Measurements from ENCODE around the gene NAT14. TPM values are rescaled to one million over a fixed set of nuclear protein-coding genes. Genes with fewer than 3 reads are reported as not detected.
A peak's percentile ranks its signal among the peaks of the same experiment; 100 is the strongest.

The NAT14 gene
- total RNA-seq, 1 experiment from 2014 or later, result 87.7 TPM

DNA sequence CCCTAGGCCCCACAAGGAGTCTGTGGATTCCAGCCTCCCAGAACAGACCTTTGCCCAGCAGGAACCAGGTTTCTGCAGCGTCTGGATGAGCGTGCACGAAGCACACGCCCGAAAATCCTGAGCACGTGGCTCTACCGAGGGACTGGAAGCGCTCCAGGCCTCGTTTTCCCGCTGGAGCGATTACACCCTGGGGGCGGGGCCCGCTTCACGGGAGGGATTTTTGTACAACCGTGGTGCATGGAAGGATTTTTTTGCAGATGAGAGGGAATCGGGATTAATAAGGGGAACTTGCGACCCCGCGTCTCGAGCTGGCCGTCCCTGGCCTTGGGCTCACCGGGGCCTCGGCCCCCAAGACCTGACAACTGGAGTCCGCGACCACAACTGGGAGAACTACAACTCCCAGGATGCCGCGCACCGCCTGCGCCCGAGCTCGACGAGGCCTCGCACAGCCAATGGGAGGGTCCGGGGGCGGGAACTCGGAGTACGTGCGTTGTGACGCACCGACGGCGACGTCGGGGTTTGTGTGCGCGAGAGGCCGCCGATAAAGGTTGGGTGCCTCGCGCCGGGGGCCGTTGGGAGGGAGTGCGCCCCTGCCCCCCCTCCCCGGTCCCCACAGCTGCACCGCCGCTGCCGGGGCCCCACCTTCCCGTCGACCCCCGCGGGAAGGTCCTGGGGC is 8.8 kb upstream of the NAT14 start, which contains the start of gene ZNF628 (continued):
- no peak for TF ChIP-seq IRF2 (CRISPR knock-in tag; IDR thresholded peaks at IDR 0.05; ENCODE audit: borderline replicate concordance, low read depth)
- TF ChIP-seq OVOL2 (CRISPR knock-in tag; IDR thresholded peaks at IDR 0.05; ENCODE audit: borderline replicate concordance), result no peak
- peak; percentile 80; the same call in 1 of the 2 replicates for TF ChIP-seq RELA (CRISPR knock-in tag; IDR thresholded peaks at IDR 0.05; ENCODE audit: borderline replicate concordance)
- TF ChIP-seq, protein P1, sequence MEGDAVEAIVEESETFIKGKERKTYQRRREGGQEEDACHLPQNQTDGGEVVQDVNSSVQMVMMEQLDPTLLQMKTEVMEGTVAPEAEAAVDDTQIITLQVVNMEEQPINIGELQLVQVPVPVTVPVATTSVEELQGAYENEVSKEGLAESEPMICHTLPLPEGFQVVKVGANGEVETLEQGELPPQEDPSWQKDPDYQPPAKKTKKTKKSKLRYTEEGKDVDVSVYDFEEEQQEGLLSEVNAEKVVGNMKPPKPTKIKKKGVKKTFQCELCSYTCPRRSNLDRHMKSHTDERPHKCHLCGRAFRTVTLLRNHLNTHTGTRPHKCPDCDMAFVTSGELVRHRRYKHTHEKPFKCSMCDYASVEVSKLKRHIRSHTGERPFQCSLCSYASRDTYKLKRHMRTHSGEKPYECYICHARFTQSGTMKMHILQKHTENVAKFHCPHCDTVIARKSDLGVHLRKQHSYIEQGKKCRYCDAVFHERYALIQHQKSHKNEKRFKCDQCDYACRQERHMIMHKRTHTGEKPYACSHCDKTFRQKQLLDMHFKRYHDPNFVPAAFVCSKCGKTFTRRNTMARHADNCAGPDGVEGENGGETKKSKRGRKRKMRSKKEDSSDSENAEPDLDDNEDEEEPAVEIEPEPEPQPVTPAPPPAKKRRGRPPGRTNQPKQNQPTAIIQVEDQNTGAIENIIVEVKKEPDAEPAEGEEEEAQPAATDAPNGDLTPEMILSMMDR (IDR thresholded peaks at IDR 0.05), result no peak
- no peak for TF ChIP-seq PRRX2 (CRISPR knock-in tag; IDR thresholded peaks at IDR 0.05)
- TF ChIP-seq HMGA2 (CRISPR knock-in tag; IDR thresholded peaks at IDR 0.05), result no peak
- TF ChIP-seq, protein P2, sequence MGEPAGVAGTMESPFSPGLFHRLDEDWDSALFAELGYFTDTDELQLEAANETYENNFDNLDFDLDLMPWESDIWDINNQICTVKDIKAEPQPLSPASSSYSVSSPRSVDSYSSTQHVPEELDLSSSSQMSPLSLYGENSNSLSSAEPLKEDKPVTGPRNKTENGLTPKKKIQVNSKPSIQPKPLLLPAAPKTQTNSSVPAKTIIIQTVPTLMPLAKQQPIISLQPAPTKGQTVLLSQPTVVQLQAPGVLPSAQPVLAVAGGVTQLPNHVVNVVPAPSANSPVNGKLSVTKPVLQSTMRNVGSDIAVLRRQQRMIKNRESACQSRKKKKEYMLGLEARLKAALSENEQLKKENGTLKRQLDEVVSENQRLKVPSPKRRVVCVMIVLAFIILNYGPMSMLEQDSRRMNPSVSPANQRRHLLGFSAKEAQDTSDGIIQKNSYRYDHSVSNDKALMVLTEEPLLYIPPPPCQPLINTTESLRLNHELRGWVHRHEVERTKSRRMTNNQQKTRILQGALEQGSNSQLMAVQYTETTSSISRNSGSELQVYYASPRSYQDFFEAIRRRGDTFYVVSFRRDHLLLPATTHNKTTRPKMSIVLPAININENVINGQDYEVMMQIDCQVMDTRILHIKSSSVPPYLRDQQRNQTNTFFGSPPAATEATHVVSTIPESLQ (CRISPR knock-in tag; IDR thresholded peaks at IDR 0.05), result no peak; the same call in 1 of the 2 replicates
- no peak for TF ChIP-seq TCF7 (CRISPR knock-in tag; IDR thresholded peaks at IDR 0.05; ENCODE audit: low read depth)
- TF ChIP-seq, protein P3, sequence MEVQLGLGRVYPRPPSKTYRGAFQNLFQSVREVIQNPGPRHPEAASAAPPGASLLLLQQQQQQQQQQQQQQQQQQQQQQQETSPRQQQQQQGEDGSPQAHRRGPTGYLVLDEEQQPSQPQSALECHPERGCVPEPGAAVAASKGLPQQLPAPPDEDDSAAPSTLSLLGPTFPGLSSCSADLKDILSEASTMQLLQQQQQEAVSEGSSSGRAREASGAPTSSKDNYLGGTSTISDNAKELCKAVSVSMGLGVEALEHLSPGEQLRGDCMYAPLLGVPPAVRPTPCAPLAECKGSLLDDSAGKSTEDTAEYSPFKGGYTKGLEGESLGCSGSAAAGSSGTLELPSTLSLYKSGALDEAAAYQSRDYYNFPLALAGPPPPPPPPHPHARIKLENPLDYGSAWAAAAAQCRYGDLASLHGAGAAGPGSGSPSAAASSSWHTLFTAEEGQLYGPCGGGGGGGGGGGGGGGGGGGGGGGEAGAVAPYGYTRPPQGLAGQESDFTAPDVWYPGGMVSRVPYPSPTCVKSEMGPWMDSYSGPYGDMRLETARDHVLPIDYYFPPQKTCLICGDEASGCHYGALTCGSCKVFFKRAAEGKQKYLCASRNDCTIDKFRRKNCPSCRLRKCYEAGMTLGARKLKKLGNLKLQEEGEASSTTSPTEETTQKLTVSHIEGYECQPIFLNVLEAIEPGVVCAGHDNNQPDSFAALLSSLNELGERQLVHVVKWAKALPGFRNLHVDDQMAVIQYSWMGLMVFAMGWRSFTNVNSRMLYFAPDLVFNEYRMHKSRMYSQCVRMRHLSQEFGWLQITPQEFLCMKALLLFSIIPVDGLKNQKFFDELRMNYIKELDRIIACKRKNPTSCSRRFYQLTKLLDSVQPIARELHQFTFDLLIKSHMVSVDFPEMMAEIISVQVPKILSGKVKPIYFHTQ (CRISPR knock-in tag; IDR thresholded peaks at IDR 0.05), result no peak
- TF ChIP-seq GABPB1 (CRISPR knock-in tag; IDR thresholded peaks at IDR 0.05), result 0 out of 2 replicates have a peak, but pooled peaks have one; percentile 19
- no peak; the same call in 1 of the 2 replicates for TF ChIP-seq E2F4 (CRISPR knock-in tag; IDR thresholded peaks at IDR 0.05; ENCODE audit: borderline replicate concordance, low read depth)
- TF ChIP-seq, protein P4, sequence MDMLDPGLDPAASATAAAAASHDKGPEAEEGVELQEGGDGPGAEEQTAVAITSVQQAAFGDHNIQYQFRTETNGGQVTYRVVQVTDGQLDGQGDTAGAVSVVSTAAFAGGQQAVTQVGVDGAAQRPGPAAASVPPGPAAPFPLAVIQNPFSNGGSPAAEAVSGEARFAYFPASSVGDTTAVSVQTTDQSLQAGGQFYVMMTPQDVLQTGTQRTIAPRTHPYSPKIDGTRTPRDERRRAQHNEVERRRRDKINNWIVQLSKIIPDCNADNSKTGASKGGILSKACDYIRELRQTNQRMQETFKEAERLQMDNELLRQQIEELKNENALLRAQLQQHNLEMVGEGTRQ (CRISPR knock-in tag; IDR thresholded peaks at IDR 0.05), result no peak
- no peak for TF ChIP-seq MXD4 (CRISPR knock-in tag; IDR thresholded peaks at IDR 0.05; ENCODE audit: borderline replicate concordance)
- TF ChIP-seq NR1H2 (CRISPR knock-in tag; IDR thresholded peaks at IDR 0.05), result peak; percentile 88; the same call in 1 of the 2 replicates
- peak; percentile 86; the same call in 1 of the 2 replicates for TF ChIP-seq ZBTB43 (CRISPR knock-in tag; IDR thresholded peaks at IDR 0.05)
- TF ChIP-seq JAZF1 (CRISPR knock-in tag; IDR thresholded peaks at IDR 0.05), result no peak
- no peak for TF ChIP-seq ZNF416 (CRISPR knock-in tag; IDR thresholded peaks at IDR 0.05)
- TF ChIP-seq NFYB (CRISPR knock-in tag; conservative IDR thresholded peaks at IDR 0.05; ENCODE audit: low read depth), result peak; percentile 96
- 0 out of 2 replicates have a peak, but pooled peaks have one; percentile 43 for TF ChIP-seq SMAD3 (CRISPR knock-in tag; IDR thresholded peaks at IDR 0.05; ENCODE audit: borderline replicate concordance)
- TF ChIP-seq, protein P5, sequence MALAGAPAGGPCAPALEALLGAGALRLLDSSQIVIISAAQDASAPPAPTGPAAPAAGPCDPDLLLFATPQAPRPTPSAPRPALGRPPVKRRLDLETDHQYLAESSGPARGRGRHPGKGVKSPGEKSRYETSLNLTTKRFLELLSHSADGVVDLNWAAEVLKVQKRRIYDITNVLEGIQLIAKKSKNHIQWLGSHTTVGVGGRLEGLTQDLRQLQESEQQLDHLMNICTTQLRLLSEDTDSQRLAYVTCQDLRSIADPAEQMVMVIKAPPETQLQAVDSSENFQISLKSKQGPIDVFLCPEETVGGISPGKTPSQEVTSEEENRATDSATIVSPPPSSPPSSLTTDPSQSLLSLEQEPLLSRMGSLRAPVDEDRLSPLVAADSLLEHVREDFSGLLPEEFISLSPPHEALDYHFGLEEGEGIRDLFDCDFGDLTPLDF (CRISPR knock-in tag; IDR thresholded peaks at IDR 0.05), result peak; percentile 91
- TF ChIP-seq SMAD4 (CRISPR knock-in tag; IDR thresholded peaks at IDR 0.05), result peak; percentile 88
- no peak for TF ChIP-seq ZNF671 (CRISPR knock-in tag; IDR thresholded peaks at IDR 0.05)
- TF ChIP-seq ZNF121 (CRISPR knock-in tag; IDR thresholded peaks at IDR 0.05), result no peak
- TF ChIP-seq ETV6 (CRISPR knock-in tag; IDR thresholded peaks at IDR 0.05), result peak; percentile 86
- no peak for TF ChIP-seq MLX (CRISPR knock-in tag; IDR thresholded peaks at IDR 0.05)
- peak; percentile 54; the same call in 1 of the 2 replicates for TF ChIP-seq MYBL2 (CRISPR knock-in tag; IDR thresholded peaks at IDR 0.05)
- peak; percentile 87 for TF ChIP-seq TEAD4 (CRISPR knock-in tag; IDR thresholded peaks at IDR 0.05)
